CD4-positive, alpha-beta T cell treated with Interleukin-6 at 100 ng/mL for 8 hours (primary cell): Measurements from ENCODE around the gene RASAL2.
"Not testable (repeated sequence)": the region's sequence is repeated elsewhere in the genome, so short reads cannot be mapped to it uniquely, and the experiment has no call there.

Experiments
- DNase-seq: peaks from one replicate; pipeline ENCODE4 v3.0.0-alpha.2; 2020; ENCODE audit warnings: mixed read lengths, low spot score

RASAL2 gene

DNA sequence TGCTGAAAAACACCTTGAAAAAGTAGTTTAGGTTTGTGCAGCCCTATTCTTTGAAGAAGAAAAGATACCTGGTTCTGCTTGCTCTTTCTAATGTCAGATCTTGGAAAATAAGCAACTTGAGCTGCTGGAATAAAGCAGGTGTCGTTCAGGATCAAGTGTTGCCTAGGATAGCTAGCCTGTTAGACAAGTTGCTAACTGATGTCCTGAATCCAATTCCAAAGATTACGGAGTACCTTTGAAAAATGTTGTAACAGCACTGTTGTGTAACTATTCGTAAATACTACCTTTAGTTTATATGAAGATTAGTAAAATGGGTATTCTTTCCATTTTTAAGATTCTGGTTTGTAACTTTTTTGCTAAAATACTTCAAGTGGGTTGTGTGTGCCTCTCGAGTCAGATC is 251.3 kb downstream of the RASAL2 start:
- no peak for DNase-seq

GRCh38 chr1:178345807-178346206 is 251.9 kb downstream of the RASAL2 start:
- no peak for DNase-seq

DNA sequence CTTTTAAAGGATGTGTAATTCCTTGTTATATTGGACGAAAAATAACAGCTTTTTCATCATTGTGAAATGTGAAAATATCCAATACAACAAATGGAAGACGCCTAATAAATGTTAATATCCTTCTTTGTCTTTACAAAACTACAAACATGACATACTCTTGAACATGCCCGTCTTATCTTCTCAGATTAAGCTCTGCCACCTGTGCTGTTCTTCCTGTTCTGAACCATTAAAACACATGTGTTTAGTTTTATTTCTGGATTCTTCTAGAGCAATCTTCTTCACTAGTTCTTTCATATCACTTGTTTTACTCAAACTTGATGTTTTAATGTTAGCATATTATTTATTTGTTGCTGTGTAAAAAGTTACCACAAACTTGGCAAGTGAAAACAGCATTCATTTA is 255.9 kb downstream of the RASAL2 start:
- no peak for DNase-seq

- not testable (repeated sequence) for DNase-seq
Measured at GRCh38 chr1:178351911-178352310, 258.0 kb downstream of the RASAL2 start.

- DNase-seq, result no peak
Measured at GRCh38 chr1:178352790-178353416, 259.0 kb downstream of the RASAL2 start.

DNA sequence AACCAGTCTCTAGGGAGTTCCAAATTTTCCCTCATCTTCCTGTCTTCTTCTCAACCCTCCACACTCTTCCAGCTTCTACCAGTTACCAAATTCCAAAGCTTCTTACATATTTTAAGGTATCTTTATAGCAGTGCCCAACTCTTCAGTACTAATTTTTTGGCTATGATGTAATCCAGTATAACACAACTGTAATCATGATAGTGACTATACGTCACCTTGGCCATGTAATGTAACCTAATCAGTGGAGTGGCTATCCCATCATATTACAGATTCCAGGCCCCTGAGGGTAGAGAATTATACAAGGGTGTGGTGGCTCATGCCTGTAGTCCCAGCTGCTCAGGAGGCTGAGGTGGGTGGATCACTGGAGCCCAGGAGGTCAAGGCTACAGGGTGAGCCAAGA is 259.6 kb downstream of the RASAL2 start:
- no peak for DNase-seq

GRCh38 chr1:178354816-178355215 is 260.9 kb downstream of the RASAL2 start:
- DNase-seq, result no peak

- no peak for DNase-seq
Measured at GRCh38 chr1:178356299-178356698, 262.4 kb downstream of the RASAL2 start.

GRCh38 chr1:178358456-178358855 is 264.6 kb downstream of the RASAL2 start:
- DNase-seq, result no peak

DNA sequence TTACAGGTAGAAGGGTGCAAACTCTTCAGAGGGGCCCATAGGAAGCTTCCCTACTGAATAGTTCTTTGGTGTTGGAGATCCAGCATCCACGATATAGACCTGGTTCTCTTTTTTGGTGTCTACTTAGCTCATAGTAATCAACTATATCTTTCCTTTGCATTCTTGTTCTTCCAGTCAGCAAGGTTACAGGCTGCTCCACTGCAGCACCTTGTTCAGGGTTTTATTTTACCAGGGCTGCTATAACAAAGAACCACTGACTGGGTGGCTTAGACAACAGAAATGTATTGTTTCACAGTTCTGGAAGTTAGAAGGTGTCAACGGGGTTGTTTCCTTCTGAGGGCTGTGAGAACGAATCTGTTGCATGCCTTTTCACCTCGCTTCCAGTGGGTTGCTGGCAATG is 266.5 kb downstream of the RASAL2 start:
- no peak for DNase-seq

- DNase-seq, result no peak
Measured at GRCh38 chr1:178361847-178362246, 267.9 kb downstream of the RASAL2 start.

DNA sequence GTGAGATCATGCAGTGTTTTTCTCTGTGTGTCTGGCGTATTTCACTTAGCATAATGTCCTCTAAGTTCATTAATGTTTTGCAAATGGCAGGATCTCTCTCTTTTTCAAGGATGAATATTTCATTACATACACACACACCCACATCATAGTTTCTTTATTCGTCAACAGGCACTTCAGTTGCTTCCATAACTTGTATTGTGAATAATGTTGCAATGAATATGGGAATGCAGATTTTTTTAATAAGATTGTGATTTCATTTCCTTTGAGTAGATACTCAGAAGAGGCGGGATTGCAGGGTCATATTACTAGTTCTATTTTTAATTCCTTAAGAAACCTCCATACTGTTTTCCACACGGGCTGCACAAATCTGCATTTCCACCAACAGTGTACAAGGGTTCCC is 268.8 kb downstream of the RASAL2 start:
- no peak for DNase-seq

DNA sequence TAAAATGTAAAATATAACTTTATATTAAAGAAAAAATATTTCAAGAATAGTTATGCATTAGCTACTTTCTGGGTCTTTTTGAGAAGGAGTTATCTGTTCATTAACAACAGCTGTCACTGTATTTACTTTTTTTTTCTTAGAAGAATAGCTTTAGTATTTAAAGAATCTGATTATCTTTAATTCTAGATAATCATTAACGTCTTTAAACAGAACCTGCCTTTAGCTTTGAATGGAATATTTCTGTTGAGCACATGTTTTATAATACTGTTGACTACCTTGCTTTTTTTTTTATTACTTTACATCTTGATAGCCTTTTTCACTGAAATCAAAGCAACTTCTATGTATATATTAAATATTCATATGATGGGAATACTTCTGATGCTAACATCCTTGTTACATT is 270.9 kb downstream of the RASAL2 start:
- no peak for DNase-seq

GRCh38 chr1:178367151-178367550 is 273.2 kb downstream of the RASAL2 start:
- no peak for DNase-seq

DNA sequence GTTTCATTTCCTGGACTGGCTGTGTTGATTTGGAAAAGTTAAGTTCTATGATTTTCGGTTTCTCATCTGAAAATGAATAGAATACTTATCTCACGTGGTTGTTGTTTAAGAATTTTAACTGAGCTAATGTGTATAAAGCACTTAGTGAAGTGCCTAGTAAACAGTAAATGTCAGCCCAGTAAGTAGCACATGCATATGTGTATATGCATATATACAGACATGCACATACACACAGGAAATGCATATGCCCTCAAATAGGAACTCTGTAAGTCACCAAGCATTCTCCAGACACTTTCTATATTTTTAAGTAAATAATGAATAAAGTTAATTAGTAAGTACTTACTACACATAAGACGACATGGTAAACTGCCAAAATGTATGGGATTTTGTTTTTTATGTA is 274.3 kb downstream of the RASAL2 start:
- DNase-seq, result no peak

DNA sequence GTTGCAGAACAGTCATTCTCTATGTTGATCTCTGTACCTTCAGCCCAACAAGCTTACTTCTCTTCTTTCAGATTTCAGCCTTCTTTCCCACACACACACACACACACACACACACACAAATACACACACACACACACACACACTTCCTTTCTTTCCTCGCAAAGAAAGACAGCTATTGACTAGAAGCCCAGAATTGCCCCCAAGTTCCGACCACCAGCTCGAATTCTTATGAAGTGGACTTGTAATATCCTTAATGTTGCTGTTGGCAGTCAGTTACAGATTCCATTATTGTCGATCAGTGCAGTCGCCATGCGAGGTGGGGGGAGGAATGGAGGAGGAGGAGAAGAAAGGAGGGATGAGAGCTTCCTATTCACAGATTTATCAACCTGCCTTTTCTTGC is 277.3 kb downstream of the RASAL2 start:
- no peak for DNase-seq

GRCh38 chr1:178371933-178372388 is 278.1 kb downstream of the RASAL2 start:
- DNase-seq, result no peak

DNA sequence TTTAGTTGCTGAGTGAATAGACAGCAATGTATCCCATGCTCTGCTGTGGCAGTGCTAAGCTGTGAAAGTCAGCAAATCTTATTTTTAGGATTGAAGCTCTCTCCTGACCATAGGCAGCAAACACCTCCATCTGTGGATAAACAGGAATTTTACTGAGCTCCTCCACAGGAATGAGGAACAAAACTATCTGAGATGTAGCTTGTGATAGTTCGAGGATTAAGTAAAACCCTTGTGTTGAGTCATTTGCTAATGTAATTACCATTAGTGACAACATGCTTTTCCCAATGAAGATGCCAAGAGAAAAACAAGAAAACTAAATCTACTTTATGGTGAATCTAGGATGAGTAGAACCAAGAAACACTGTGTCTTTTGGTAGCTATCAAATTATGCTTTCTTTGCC is 280.1 kb downstream of the RASAL2 start:
- no peak for DNase-seq

DNA sequence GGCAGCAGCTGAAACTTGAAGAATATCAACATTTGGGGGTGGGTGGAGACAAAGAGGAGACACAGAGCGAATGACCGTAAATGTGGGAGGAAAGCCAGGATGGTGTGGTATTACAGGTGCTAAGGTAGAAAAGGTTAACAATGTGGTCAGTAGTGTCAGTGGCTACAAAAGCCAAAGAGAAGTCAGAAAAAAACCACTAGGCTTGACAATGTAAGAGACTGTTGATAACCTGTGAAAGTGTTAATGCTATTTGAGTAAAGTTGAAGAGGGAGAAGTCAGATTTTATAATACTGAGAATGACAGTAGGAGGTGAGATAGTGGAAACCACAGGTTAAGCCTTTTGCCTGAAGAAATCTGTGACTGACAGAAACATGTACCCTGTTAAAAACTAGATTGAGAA is 282.1 kb downstream of the RASAL2 start:
- no peak for DNase-seq

GRCh38 chr1:178379807-178380206 is 285.9 kb downstream of the RASAL2 start:
- DNase-seq, result no peak

DNA sequence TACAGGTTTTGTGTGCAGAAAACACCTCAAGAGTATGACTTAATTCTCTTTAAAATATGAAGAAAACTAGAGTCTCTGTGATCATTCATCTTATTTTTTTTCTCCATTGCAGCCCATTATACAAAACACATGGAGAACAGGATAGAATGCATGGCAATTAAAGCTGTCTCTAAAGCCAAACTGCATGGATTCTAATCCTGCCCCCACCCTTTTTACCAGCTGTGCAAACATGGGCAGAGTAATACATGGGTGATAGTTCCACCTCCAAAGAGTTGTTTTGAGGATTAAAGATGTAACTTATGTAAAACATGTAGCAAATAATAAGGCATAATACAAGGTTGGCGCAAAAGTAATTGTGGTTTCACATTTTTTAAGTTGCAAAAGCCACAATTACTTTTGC is 288.5 kb downstream of the RASAL2 start:
- no peak for DNase-seq

DNA sequence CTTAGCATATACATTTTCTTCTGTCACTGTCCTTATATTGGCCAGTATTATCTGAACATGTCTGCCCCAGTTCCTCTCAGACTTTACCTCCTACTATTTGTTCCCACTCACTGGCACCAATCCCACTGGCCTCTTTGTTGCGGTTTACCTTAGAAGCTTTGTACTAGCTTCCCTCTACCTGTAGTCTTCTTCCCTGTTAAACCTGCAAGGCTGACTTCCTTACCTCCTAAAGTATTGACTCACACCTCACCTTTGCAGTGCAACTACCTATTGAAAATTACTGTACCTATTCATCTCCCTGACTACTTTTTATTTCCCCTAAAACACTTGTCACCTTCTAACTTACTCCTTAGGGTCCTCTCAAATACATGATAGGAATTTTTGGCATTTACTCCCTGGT is 291.8 kb downstream of the RASAL2 start:
- no peak for DNase-seq

DNA sequence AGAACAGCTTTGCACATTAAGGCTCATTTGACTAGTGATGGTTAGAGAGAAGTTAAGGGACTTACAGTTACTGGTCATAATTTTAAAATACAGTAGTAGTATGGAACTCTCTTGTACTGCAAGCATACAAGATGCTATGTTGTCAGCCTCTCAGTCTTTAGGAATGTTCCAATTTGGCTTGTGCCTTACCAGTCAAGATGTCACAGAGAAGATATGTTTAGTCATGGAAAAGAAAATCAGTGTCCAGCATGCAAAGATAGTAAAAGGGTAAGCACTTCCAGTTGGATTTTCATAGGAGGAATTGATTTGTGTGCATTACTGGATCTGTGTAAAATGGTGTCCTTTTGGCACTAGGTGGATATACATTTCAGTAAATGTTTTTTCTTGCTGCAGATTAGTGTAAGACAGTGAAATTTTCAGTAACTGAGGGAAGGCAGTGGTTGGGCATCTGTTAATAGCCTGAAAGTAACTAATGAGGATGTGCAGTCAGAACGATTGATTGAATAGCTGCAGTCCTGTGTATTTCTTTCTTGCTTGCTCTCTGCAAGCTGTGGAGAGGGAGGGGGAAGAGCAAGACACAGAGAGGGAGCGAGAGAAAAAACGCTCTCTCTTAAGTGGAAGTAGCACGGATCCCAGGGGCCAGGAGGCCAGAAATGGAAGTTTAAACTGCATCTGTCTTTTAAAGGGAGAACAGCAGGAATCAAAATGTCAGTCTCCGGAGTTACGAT is 294.7 kb downstream of the RASAL2 start:
- no peak for DNase-seq

DNA sequence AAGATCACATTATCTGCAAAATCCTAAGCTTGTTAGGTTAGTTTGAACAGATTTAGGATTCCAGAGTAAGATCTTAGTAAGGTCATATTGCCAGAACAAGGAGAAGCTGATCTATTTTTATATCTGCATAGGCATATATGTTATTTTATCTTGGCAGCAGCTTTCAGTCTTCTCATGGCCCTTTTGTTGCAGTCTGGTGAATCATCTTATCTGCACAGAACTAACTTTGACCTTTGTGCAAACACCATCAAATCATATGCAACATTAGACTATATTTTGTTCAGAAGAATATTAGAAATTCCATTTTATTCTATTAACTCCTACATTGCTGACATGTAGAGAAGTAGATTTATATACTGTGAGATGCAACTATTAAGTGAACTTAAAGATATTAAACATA is 295.5 kb downstream of the RASAL2 start:
- no peak for DNase-seq
